ENCODE measurements around the gene RNF112.
"Not testable (repeated sequence)": the region's sequence is repeated elsewhere in the genome, so short reads cannot be mapped to it uniquely, and the experiment has no call there.

The RNF112 gene

DNA sequence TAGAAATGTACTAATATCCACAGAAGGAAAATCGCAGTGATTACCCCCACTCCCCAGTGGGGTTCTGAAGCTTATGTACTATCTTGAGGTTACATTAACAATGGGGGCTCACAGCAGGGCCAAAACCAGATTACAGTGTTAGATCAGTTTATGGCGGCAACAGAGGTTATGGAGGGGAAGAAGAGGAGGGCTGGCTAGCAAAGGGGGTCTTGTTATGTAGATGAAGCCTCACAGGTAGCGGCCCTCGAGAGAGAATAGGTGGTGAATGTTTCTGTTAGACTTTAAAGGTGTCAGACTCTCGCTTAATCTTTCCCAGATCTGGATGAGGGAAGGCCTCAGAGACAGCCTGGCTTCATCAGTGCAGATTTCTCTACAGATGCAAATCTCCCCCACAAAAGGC is 22.2 kb downstream of the RNF112 start:
- no peaks in the 10 kb centered on the region for H3K9me3 ChIP-seq (ENCODE audit: control insufficient read depth, insufficient read depth, low read depth, low read length)
- TF ChIP-seq ZNF133 (tag by site-specific recombination; IDR thresholded peaks at IDR 0.05) (no peak), ZNF146 (tag by site-specific recombination; IDR thresholded peaks at IDR 0.05) (no peak), ZIC2 (tag by site-specific recombination; IDR thresholded peaks at IDR 0.05) (0 out of 2 replicates have a peak, but pooled peaks have one; percentile 33)
- TF ChIP-seq, protein P1, sequence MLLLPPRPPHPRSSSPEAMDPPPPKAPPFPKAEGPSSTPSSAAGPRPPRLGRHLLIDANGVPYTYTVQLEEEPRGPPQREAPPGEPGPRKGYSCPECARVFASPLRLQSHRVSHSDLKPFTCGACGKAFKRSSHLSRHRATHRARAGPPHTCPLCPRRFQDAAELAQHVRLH (tag by site-specific recombination; IDR thresholded peaks at IDR 0.05), result no peak
- H3K27ac ChIP-seq (ENCODE audit: extremely low read depth, low read depth, low read length), result no peak overlapping the region
- ChIA-PET CTCF (interaction anchor here (0.6 to 4.0 kb wide), 5 partner anchors 10 to 1219 kb away, joined by 3 to 22 read pairs (median 4); partner anchors contain the start of gene B9D1), POLR2A (interaction anchor here (1.2 kb wide), 2 partner anchors 55 to 215 kb away, joined by 3 read pairs; partner anchors contain the start of genes ALDH3A2 and MAPK7)
- no peaks in the 10 kb centered on the region for H3K4me1 ChIP-seq (ENCODE audit: control insufficient read depth, insufficient read depth, low read length)
- H3K36me3 ChIP-seq (ENCODE audit: control insufficient read depth in 2 of 2, insufficient read depth in 1 of 2, low read length in 2 of 2), result no peaks in the 10 kb centered on the region
- no peak overlapping the region for H3K4me3 ChIP-seq (ENCODE audit: low read depth, low read length)

DNA sequence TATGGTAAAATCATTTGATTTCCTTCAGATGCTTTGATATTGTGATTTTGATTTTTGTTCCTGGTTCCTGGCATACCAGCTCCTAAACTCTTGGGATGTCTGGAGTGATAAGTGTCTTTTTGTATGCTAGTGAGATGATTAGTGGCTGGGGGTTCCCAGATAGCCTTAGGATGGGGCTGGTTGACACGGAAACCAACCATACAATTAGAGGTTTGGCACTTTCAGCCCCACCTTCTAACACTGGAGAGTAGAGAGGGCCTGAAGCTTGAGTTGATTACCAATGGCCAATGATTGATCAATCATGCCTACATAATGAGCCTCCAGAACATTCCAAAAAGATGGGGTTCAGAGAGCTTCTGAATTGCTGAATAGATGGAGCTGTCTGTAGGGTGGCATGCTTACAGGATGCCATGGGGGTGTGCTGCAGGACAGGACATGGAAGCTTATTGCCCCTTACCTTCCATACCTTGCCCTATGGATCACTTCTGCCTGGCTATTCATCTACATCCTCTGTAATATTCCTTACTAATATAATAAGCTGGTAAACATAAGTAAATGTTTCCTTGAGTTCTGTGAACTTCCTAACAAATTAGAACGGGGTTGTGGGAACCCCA is 22.8 kb downstream of the RNF112 start:
- Histone ChIP-seq H3K27ac (ENCODE audit: extremely low read depth, low read depth, low read length) (no peak overlapping the region), H3K4me3 (ENCODE audit: low read depth, low read length) (no peak overlapping the region), H3K9me3 (ENCODE audit: control insufficient read depth, insufficient read depth, low read depth, low read length) (no peaks in the 10 kb centered on the region), H3K4me1 (ENCODE audit: control insufficient read depth, insufficient read depth, low read length) (no peaks in the 10 kb centered on the region), H3K36me3 (ENCODE audit: control insufficient read depth in 2 of 2, insufficient read depth in 1 of 2, low read length in 2 of 2) (no peaks in the 10 kb centered on the region)
- POLR2A ChIA-PET, result interaction anchor here (1.2 kb wide), 2 partner anchors 56 to 214 kb away, joined by 3 read pairs; partner anchors contain the start of genes ALDH3A2 and MAPK7
- CTCF ChIA-PET, result interaction anchor here (0.6 to 4.0 kb wide), 7 partner anchors 9 to 1220 kb away, joined by 3 to 22 read pairs (median 4); partner anchors contain the start of gene B9D1
- TF ChIP-seq, protein P2, sequence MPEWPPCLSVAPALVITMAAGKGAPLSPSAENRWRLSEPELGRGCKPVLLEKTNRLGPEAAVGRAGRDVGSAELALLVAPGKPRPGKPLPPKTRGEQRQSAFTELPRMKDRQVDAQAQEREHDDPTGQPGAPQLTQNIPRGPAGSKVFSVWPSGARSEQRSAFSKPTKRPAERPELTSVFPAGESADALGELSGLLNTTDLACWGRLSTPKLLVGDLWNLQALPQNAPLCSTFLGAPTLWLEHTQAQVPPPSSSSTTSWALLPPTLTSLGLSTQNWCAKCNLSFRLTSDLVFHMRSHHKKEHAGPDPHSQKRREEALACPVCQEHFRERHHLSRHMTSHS (tag by site-specific recombination; IDR thresholded peaks at IDR 0.05), result no peak
- TF ChIP-seq, protein P3, sequence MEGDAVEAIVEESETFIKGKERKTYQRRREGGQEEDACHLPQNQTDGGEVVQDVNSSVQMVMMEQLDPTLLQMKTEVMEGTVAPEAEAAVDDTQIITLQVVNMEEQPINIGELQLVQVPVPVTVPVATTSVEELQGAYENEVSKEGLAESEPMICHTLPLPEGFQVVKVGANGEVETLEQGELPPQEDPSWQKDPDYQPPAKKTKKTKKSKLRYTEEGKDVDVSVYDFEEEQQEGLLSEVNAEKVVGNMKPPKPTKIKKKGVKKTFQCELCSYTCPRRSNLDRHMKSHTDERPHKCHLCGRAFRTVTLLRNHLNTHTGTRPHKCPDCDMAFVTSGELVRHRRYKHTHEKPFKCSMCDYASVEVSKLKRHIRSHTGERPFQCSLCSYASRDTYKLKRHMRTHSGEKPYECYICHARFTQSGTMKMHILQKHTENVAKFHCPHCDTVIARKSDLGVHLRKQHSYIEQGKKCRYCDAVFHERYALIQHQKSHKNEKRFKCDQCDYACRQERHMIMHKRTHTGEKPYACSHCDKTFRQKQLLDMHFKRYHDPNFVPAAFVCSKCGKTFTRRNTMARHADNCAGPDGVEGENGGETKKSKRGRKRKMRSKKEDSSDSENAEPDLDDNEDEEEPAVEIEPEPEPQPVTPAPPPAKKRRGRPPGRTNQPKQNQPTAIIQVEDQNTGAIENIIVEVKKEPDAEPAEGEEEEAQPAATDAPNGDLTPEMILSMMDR (tag by site-specific recombination; IDR thresholded peaks at IDR 0.05), result peak; percentile 36; the same call in 1 of the 2 replicates

DNA sequence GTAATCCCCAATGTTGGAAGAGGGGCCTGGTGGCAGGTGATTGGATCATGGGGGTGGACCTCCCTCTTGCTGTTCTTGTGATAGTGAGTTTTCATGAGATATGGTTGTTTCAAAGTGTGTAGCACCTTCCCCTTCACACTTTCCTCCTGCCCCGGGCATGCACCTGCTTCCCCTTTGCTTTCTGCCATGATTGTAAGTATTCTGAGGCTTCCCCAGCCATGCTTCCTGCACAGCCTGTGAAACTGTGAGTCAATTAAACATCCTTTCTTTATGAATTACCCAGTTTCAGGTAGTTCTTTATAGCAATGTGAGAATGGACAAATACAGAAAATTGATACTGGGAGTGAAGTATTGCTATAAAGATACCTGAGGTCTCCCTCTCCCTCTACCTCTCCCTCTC is 29.4 kb downstream of the RNF112 start:
- POLR2A ChIA-PET, result no interaction called here
- no peaks in the 10 kb centered on the region; the same call in 1 of the 2 replicates for H3K9me3 ChIP-seq (ENCODE audit: control insufficient read depth, insufficient read depth, low read depth, low read length)
- no peak overlapping the region for H3K27ac ChIP-seq (ENCODE audit: extremely low read depth, low read depth, low read length)
- no peaks in the 10 kb centered on the region for H3K36me3 ChIP-seq (ENCODE audit: control insufficient read depth in 2 of 2, insufficient read depth in 1 of 2, low read length in 2 of 2)
- TF ChIP-seq, protein P1 (tag by site-specific recombination; IDR thresholded peaks at IDR 0.05), result no peak
- no peak for TF ChIP-seq ZNF529 (tag by site-specific recombination; IDR thresholded peaks at IDR 0.05; ENCODE audit: insufficient replicate concordance)
- no peak for TF ChIP-seq ZNF366 (tag by site-specific recombination; conservative IDR thresholded peaks at IDR 0.05)
- no peak for TF ChIP-seq ZNF2 (tag by site-specific recombination; IDR thresholded peaks at IDR 0.05)
- no peak for TF ChIP-seq SCRT2 (tag by site-specific recombination; IDR thresholded peaks at IDR 0.05)
- no peak for TF ChIP-seq ZNF174 (tag by site-specific recombination; IDR thresholded peaks at IDR 0.05)
- no peak for TF ChIP-seq ZBTB20 (tag by site-specific recombination; IDR thresholded peaks at IDR 0.05)
- TF ChIP-seq, protein P4, sequence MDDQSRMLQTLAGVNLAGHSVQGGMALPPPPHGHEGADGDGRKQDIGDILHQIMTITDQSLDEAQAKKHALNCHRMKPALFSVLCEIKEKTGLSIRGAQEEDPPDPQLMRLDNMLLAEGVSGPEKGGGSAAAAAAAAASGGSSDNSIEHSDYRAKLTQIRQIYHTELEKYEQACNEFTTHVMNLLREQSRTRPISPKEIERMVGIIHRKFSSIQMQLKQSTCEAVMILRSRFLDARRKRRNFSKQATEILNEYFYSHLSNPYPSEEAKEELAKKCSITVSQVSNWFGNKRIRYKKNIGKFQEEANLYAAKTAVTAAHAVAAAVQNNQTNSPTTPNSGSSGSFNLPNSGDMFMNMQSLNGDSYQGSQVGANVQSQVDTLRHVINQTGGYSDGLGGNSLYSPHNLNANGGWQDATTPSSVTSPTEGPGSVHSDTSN (CRISPR knock-in tag; IDR thresholded peaks at IDR 0.05), result no peak
- H3K4me3 ChIP-seq (ENCODE audit: low read depth, low read length), result no peak overlapping the region
- H3K4me1 ChIP-seq (ENCODE audit: control insufficient read depth, insufficient read depth, low read length), result no peaks in the 10 kb centered on the region
- CTCF ChIA-PET, result no interaction called here

DNA sequence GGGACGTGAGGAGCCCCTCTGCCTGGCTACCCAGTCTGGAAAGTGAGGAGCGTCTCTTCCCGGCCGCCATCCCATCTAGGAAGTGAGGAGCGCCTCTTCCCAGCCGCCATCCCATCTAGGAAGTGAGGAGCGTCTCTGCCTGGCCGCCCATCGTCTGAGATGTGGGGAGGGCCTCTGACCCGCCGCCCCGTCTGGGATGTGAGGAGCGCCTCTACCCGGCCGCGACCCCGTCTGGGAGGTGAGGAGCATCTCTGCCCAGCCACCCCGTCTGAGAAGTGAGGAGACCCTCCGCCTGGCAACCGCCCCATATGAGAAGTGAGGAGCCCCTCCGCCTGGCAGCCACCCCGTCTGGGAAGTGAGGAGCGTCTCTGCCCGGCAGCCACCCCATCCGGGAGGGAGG is 30.3 kb downstream of the RNF112 start:
- H3K4me3 ChIP-seq (ENCODE audit: low read depth, low read length); H3K27ac ChIP-seq (ENCODE audit: extremely low read depth, low read depth, low read length); H3K36me3 ChIP-seq (ENCODE audit: control insufficient read depth in 2 of 2, insufficient read depth in 1 of 2, low read length in 2 of 2); CTCF ChIA-PET; H3K4me1 ChIP-seq (ENCODE audit: control insufficient read depth, insufficient read depth, low read length); POLR2A ChIA-PET; H3K9me3 ChIP-seq (ENCODE audit: control insufficient read depth, insufficient read depth, low read depth, low read length): not testable (repeated sequence)

Data from HEK293 (cell line).